ENCODE data around the gene ACOX3. TPM values are rescaled to one million over a fixed set of nuclear protein-coding genes. Genes with fewer than 3 reads are reported as not detected.
"Not testable (repeated sequence)": the region's sequence is repeated elsewhere in the genome, so short reads cannot be mapped to it uniquely, and the experiment has no call there.

The ACOX3 gene
- total and polyA plus RNA-seq, 2 donors (not counting 1 experiment from before 2014, with no cell fraction given) = 6.8 to 23.8 TPM

GRCh38 chr4:8343262-8343966, 97.1 kb downstream of the ACOX3 start:
- Histone ChIP-seq H3K9ac (ENCODE audit: insufficient read depth, low read length) (no peak overlapping the region), H3K4me1 (ENCODE audit: control insufficient read depth, extremely low read depth, insufficient read depth, low read length) (no peaks in the 10 kb centered on the region), H2AFZ (ENCODE audit: low read length) (no peak overlapping the region), H3K36me3 (ENCODE audit: control insufficient read depth, insufficient read depth, low read length) (no peaks in the 10 kb centered on the region), H4K20me1 (ENCODE audit: control insufficient read depth, extremely low read depth, insufficient read depth, low read length) (no peaks in the 10 kb centered on the region), H3K27ac (ENCODE audit: insufficient read depth, low read length) (no peak overlapping the region), H3K27me3 (ENCODE audit: control insufficient read depth, insufficient read depth, low read length) (no peaks in the 10 kb centered on the region), H3K4me2 (ENCODE audit: extremely low read depth, insufficient read depth, low read length) (no peak overlapping the region), H3K79me2 (ENCODE audit: control insufficient read depth, insufficient read depth, low read length) (no peaks in the 10 kb centered on the region), H3K9me3 (ENCODE audit: control insufficient read depth, insufficient read depth, low read depth, low read length) (no peaks in the 10 kb centered on the region), H3K4me3 (replicated peaks in 1 of 4; ENCODE audit: control extremely low read depth in 1 of 4, insufficient read depth in 1 of 4, low read depth in 3 of 4, low read length in 4 of 4) (no peak overlapping the region)
- TF ChIP-seq CTCF (conservative IDR thresholded peaks at IDR 0.05 in 1 of 2, IDR thresholded peaks at IDR 0.05 in 1 of 2; ENCODE audit: low read depth in 1 of 2, low read length in 2 of 2) (no peak), EZH2 (IDR thresholded peaks at IDR 0.05; ENCODE audit: low read length, missing control alignments) (no peak)
- no peak for DNase-seq (ENCODE audit: low read depth in 2 of 2)

GRCh38 chr4:8342651-8343261, 97.8 kb downstream of the ACOX3 start:
- Histone ChIP-seq H3K79me2 (ENCODE audit: control insufficient read depth, insufficient read depth, low read length) (no peaks in the 10 kb centered on the region), H2AFZ (ENCODE audit: low read length) (no peak overlapping the region), H3K4me3 (replicated peaks in 1 of 4; ENCODE audit: control extremely low read depth in 1 of 4, insufficient read depth in 1 of 4, low read depth in 3 of 4, low read length in 4 of 4) (no peak overlapping the region), H3K36me3 (ENCODE audit: control insufficient read depth, insufficient read depth, low read length) (no peaks in the 10 kb centered on the region), H3K27ac (ENCODE audit: insufficient read depth, low read length) (no peak overlapping the region), H3K4me1 (ENCODE audit: control insufficient read depth, extremely low read depth, insufficient read depth, low read length) (no peaks in the 10 kb centered on the region), H3K9ac (ENCODE audit: insufficient read depth, low read length) (no peak overlapping the region), H3K27me3 (ENCODE audit: control insufficient read depth, insufficient read depth, low read length) (no peaks in the 10 kb centered on the region), H3K4me2 (ENCODE audit: extremely low read depth, insufficient read depth, low read length) (no peak overlapping the region), H3K9me3 (ENCODE audit: control insufficient read depth, insufficient read depth, low read depth, low read length) (no peaks in the 10 kb centered on the region), H4K20me1 (ENCODE audit: control insufficient read depth, extremely low read depth, insufficient read depth, low read length) (no peaks in the 10 kb centered on the region)
- TF ChIP-seq EZH2 (IDR thresholded peaks at IDR 0.05; ENCODE audit: low read length, missing control alignments) = no peak
- peak in 1 of 2 donors; percentile 25 for TF ChIP-seq CTCF (conservative IDR thresholded peaks at IDR 0.05 in 1 of 2, IDR thresholded peaks at IDR 0.05 in 1 of 2; ENCODE audit: low read depth in 1 of 2, low read length in 2 of 2)
- DNase-seq (ENCODE audit: low read depth in 2 of 2) = no peak

- no peak for DNase-seq (ENCODE audit: low read depth in 2 of 2)
These were observed 98.8 kb downstream of the ACOX3 start for GRCh38 chr4:8341691-8342090.

GRCh38 chr4:8341281-8341680, 99.2 kb downstream of the ACOX3 start:
- not testable (repeated sequence) for H3K4me2 ChIP-seq (ENCODE audit: extremely low read depth, insufficient read depth, low read length); H3K4me3 ChIP-seq (replicated peaks in 1 of 4; ENCODE audit: control extremely low read depth in 1 of 4, insufficient read depth in 1 of 4, low read depth in 3 of 4, low read length in 4 of 4); H3K36me3 ChIP-seq (ENCODE audit: control insufficient read depth, insufficient read depth, low read length); H3K27ac ChIP-seq (ENCODE audit: insufficient read depth, low read length); H2AFZ ChIP-seq (ENCODE audit: low read length); H3K9ac ChIP-seq (ENCODE audit: insufficient read depth, low read length); H3K27me3 ChIP-seq (ENCODE audit: control insufficient read depth, insufficient read depth, low read length); DNase-seq (ENCODE audit: low read depth in 2 of 2); H3K79me2 ChIP-seq (ENCODE audit: control insufficient read depth, insufficient read depth, low read length); H3K4me1 ChIP-seq (ENCODE audit: control insufficient read depth, extremely low read depth, insufficient read depth, low read length); H3K9me3 ChIP-seq (ENCODE audit: control insufficient read depth, insufficient read depth, low read depth, low read length); H4K20me1 ChIP-seq (ENCODE audit: control insufficient read depth, extremely low read depth, insufficient read depth, low read length)

More at GRCh38 chr4:8341691-8342090, 98.8 kb downstream of the ACOX3 start:
- Histone ChIP-seq H3K79me2 (ENCODE audit: control insufficient read depth, insufficient read depth, low read length) (no peaks in the 10 kb centered on the region), H3K4me2 (ENCODE audit: extremely low read depth, insufficient read depth, low read length) (no peak overlapping the region), H3K27ac (ENCODE audit: insufficient read depth, low read length) (no peak overlapping the region), H3K27me3 (ENCODE audit: control insufficient read depth, insufficient read depth, low read length) (no peaks in the 10 kb centered on the region), H3K9me3 (ENCODE audit: control insufficient read depth, insufficient read depth, low read depth, low read length) (no peaks in the 10 kb centered on the region), H3K9ac (ENCODE audit: insufficient read depth, low read length) (no peak overlapping the region), H4K20me1 (ENCODE audit: control insufficient read depth, extremely low read depth, insufficient read depth, low read length) (no peaks in the 10 kb centered on the region), H3K4me1 (ENCODE audit: control insufficient read depth, extremely low read depth, insufficient read depth, low read length) (no peaks in the 10 kb centered on the region), H2AFZ (ENCODE audit: low read length) (no peak overlapping the region), H3K4me3 (replicated peaks in 1 of 4; ENCODE audit: control extremely low read depth in 1 of 4, insufficient read depth in 1 of 4, low read depth in 3 of 4, low read length in 4 of 4) (no peak overlapping the region), H3K36me3 (ENCODE audit: control insufficient read depth, insufficient read depth, low read length) (no peaks in the 10 kb centered on the region)
- TF ChIP-seq CTCF (conservative IDR thresholded peaks at IDR 0.05 in 1 of 2, IDR thresholded peaks at IDR 0.05 in 1 of 2; ENCODE audit: low read depth in 1 of 2, low read length in 2 of 2) = no peak
- TF ChIP-seq EZH2 (IDR thresholded peaks at IDR 0.05; ENCODE audit: low read length, missing control alignments) = no peak

Measured in fibroblast of lung (primary cell).